ENCODE measurements around the gene PMM2. TPM values are rescaled to one million over a fixed set of nuclear protein-coding genes. Genes with fewer than 3 reads are reported as not detected.

Gene PMM2
- total RNA-seq, 1 experiment from 2014 or later, result 49.0 TPM

GRCh38 chr16:8850279-8850885 lies 52.7 kb downstream of the PMM2 start:
- DNase-seq (ENCODE audit: low spot score), result no peak

DNA sequence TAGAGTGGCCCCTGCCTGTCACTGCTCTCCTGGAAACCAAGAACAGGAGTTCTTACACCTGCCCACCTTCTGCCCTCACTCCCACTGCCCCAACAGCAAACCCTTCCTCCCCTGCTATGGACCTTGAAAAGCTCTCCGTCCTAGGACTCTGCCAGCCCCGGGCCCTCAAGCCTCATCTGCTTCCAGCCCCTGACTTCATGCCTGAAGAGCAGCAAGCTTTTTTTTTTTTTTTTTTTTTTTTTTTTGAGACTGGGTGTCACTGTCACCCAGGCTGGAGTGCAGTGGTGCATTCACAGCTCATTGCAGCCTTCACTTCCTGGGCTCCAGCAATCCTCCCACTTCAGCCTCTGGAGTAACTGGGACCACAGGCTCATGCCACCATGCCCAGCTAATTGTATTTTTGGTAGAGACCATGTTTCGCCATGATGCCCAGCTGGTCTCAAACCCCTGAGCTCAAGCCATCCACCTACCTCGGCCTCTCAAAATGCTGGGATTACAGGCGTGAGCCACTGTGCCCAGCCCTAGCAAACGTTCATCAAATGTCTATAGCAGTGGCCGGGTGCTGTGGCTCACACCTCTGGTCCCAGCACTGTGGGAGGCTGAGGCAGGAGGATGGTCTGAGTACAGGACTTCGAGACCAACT lies 54.2 kb downstream of the PMM2 start:
- no peak for DNase-seq (ENCODE audit: low spot score)

DNA sequence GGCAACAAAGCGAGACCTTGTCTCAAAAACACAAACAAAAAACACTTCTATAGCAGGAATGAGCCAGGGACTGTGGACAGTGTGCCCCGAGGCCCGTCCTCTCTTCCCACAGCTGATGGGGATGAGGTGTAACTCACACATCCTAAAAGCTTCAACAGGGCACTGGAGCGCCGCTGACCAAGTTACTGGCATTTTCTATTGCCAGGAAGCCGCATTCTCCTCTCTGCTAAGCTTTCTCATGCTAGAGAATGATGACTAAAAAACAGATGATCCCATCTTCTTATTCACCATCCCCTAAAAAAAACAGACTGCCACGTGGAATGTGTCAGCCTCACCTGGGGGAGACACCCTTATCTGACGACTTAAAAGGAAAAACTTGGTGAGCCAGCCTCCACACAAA lies 54.9 kb downstream of the PMM2 start:
- no peak for DNase-seq (ENCODE audit: low spot score)

GRCh38 chr16:8853150-8853549 lies 55.5 kb downstream of the PMM2 start:
- no peak for DNase-seq (ENCODE audit: low spot score)

DNA sequence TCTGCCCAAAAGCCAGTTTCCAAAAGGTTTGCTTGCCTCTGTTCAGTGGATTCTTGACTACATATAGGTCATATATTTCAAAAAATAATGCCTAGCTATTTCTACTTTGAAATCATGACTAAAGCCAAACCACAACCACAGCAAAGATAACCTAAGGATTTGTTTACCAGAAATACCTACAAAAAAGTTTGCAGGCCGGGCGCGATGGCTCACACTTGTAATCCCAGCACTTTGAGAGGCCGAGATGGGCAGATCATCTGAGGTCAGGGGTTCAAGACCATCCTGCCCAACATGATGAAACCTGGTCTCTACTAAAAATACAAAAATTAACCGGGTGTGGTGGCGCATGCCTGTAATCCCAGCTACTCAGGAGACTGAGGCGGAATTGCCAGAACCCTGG lies 56.0 kb downstream of the PMM2 start:
- DNase-seq (ENCODE audit: low spot score), result no peak

GRCh38 chr16:8854298-8854948 lies 56.8 kb downstream of the PMM2 start:
- DNase-seq (ENCODE audit: low spot score), result no peak

GRCh38 chr16:8855051-8855786 lies 57.6 kb downstream of the PMM2 start:
- no peak for DNase-seq (ENCODE audit: low spot score)

DNA sequence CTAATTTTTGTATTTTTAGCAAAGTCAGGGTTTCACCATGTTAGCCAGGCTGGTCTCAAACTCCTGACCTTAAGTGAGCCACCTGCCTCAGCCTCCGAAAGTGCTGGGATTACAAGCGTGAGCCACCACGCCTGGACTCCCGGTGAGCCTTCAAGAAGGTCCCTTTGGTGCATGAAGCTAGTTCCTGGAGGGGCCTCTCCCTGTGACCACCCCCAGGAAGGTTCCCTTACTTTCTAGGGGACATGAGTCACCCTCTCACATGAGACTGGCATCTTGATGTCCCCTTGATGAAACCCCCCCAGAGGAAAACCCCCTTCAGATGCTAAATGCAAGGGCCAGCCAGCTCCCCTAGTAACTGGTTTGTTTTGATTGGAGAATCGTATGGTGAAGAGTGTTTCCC lies 58.3 kb downstream of the PMM2 start:
- DNase-seq (ENCODE audit: low spot score), result no peak

DNA sequence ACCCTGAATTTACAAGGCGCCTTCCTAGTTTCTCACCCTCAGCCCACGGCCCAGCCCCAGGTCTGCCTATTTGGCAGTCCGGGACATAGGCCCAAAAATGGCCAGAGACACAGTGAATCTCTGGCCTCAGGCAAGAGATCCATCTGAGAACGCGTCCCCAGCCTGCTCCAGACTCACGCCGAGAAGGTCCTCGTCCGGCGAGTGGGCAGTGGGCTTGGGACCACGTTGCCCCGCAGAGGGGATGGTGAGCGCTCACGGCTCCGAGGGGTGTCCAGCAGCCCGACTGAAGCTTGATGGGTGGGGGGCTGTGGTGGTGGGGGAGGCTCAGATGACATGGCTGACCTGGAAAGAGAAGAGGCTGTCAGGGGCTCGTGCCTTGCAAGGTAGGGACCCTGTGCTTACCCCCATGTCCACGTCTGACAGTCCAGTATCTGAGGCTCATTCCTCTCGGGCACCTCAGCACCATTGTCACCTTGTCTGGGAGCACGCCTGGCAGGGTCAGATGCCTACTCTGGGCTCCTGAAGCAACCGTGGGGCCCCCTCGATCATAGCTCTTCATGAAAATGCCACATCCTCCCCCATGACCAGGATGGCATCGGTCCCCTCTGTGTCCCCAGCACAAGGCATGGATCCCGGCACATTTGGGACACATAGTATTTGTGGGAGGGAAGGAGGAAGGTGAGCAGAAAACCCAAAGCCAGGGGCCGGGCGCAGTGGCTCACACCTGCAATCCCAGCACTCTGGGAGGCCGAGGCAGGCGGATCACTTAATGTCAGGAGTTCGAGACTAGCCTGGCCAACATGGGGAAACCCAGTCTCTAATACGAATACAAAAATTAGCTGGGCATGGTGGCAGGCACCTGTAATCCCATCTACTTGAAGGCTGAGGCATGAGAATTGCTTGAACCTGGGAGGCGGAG lies 61.6 kb downstream of the PMM2 start:
- no peak for DNase-seq (ENCODE audit: low spot score)

DNA sequence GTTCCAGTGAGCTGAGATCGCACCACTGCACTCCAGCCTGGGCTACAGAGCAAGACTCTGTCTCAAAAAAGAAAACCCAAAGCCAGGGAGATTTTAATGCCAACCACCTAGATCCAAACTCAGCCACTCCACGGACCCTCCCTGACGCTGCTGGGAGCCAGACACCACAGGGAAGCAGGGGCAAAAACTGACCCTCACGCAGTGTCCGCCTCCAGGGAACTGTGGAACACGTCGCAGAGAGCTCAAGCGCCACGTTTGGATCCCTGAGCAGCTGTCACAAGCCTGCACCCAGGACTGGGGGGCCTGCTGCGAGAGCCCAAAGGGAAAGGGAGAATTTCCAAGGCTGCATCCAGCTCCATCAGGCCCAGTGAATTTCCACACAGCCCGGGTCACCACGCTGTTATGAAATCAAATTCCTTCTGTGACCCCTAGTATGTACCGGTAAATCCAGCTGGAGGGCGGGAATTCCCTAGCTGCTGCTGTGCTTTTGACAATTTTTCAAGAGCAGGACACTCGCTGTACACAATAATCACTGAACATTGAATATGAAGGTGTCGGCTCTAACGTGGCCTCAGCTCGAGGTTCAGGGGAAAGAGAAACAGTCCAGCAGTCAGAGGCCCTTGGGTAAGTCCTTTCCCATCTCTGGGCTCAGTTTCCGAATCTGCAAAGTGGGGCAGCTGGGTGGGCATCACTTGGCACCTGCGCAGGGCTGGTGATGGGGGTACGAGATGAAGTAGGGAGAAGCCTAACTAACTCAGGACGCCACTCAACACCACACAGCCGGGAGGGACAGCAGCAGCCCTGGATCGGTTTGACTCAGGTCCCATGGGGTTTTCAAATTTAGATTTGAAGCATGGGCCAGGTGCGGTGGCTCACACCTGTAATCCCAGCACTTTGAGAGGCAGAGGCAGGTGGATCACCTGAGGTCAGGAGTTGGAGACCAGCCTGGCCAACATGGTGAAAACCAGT lies 62.6 kb downstream of the PMM2 start:
- DNase-seq (ENCODE audit: low spot score), result no peak

- DNase-seq (ENCODE audit: low spot score), result no peak
Observed at GRCh38 chr16:8861563-8862308, 64.1 kb downstream of the PMM2 start.

GRCh38 chr16:8862309-8863130 lies 64.9 kb downstream of the PMM2 start:
- no peak for DNase-seq (ENCODE audit: low spot score)

DNA sequence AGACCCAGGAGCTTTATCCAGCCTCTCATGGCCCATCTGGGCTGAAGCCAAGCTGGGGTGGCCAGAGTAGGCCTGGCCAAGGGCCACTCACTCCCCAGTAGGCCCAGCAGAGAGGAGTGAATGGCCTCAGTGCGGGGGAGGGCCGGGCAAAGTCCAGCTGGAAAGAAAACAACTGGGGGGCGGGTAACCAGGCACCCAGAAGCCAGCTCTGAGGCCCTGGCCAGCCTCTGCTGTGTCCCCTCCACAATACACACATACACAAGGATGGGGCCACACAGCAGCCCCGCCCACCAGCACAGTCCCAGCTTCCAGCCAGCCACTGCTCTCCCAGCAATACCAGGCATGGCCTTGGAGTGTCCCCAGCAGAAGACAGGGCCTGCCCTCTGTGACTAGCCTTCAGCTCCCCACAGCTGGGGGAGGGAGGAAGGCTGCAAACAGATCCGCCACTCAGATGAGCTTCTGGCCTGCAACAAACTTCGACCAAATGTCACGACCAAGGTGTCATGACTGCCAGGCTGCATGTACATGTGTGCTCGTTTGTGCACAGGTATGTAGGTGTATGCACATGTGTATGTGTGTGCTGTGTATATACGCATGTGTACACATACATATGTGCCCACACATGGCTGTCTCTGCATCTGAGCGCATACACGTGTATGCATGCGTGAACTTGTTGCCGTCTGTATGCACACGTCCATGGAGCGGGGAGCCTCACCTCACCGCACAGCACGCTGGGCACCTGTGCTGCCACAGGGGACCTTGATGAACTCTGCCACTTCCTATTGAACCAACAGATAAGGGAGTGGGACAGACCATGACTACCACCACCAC lies 66.2 kb downstream of the PMM2 start:
- DNase-seq (ENCODE audit: low spot score), result peak; percentile 73

DNA sequence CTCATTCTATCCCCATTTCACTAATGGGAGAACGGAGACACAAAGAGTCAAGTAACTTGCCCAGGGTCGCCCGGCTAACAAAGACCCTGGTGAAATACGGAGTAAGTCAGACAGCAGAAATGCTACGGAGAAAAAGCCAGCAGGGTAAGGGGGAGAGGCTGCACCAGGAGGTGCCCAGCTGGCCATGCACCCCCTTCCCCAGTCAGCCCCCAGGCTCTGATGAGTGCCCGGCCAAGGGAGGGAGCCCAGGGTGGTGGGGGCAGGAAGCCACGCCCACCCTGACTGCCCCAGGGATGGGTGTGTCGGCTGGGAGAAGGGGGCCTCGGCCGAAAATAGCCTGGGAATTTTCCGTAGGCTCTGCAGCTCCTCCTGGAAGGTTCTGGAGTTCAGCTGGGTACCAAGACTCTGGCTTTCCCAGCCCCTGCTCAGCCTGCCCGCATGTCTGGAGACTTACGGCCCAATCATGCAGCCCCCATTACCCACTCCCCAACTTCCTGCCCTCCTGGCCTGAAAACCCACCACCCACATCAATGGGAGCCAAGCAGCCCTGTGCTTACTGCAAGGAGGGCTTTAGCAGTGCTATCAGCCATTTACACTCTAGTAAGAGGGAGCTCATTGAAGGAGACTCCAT lies 67.0 kb downstream of the PMM2 start:
- no peak for DNase-seq (ENCODE audit: low spot score)

- no peak for DNase-seq (ENCODE audit: low spot score)
Observed at GRCh38 chr16:8865145-8865882, 67.7 kb downstream of the PMM2 start.

DNA sequence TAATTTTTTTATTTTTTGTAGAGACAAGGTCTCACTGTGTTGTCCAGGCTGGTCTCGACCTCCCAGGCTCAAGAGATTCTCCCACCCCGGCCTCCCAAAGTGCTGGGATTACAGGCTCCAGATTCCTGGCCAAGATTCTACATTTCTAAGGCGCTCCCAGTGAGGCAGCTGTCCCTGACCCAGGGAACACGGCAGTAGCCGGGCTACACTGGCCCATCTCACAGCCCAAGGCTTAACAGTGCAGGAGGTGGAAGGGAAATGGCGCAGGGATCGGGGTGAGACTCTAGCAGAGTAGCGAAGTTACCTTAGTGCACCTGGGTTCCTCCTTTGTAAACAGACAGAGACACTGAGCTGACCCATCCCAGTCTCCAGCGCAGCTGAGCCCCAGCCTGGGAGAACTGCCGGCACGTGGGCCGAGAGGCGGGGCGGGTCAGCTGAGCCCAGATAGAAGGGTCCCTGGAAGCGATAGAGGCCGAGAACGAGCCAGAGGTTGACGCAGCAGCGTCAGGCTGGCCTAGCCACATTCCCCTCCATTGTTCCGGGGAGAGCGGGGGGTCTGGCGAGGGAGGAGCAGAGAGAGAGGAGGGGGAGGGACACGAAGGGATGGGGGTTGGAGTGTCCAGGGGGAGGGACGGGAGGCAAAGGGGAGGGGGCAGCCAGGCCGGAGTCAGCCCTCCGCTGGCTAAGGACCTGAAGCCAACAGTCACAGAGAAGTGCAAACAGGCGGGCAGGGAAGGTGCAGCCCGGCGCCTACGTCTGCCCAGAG lies 68.7 kb downstream of the PMM2 start:
- DNase-seq (ENCODE audit: low spot score), result no peak

Data from HT-29 (cell line).